Measurements from ENCODE around the gene BASP1.
"Not testable (repeated sequence)": the region's sequence is repeated elsewhere in the genome, so short reads cannot be mapped to it uniquely, and the experiment has no call there.

The BASP1 gene

GRCh38 chr5:17223367-17224185 is 6.1 kb downstream of the BASP1 start:
- DNase-seq (ENCODE audit: low spot score), result no peak

GRCh38 chr5:17224858-17225511 is 7.6 kb downstream of the BASP1 start:
- DNase-seq (ENCODE audit: low spot score), result no peak

GRCh38 chr5:17225520-17225919 is 8.1 kb downstream of the BASP1 start:
- no peak for DNase-seq (ENCODE audit: low spot score)

- no peak for DNase-seq (ENCODE audit: low spot score)
Measured at GRCh38 chr5:17227868-17228267, 10.4 kb downstream of the BASP1 start.

GRCh38 chr5:17228821-17229291 is 11.4 kb downstream of the BASP1 start:
- DNase-seq (ENCODE audit: low spot score), result no peak

GRCh38 chr5:17229313-17229712 is 11.9 kb downstream of the BASP1 start:
- no peak for DNase-seq (ENCODE audit: low spot score)

- DNase-seq (ENCODE audit: low spot score), result no peak
Measured at GRCh38 chr5:17230191-17230590, 12.8 kb downstream of the BASP1 start.

GRCh38 chr5:17230808-17231525 is 13.5 kb downstream of the BASP1 start:
- DNase-seq (ENCODE audit: low spot score), result no peak

- DNase-seq (ENCODE audit: low spot score), result no peak
Measured at GRCh38 chr5:17232405-17232804, 15.0 kb downstream of the BASP1 start.

- DNase-seq (ENCODE audit: low spot score), result no peak
Measured at GRCh38 chr5:17233488-17233887, 16.1 kb downstream of the BASP1 start.

GRCh38 chr5:17234374-17234773 is 16.9 kb downstream of the BASP1 start:
- DNase-seq (ENCODE audit: low spot score), result no peak

- no peak for DNase-seq (ENCODE audit: low spot score)
Measured at GRCh38 chr5:17235731-17236330, 18.4 kb downstream of the BASP1 start.

- DNase-seq (ENCODE audit: low spot score), result no peak
Measured at GRCh38 chr5:17238521-17239041, 21.1 kb downstream of the BASP1 start.

GRCh38 chr5:17239953-17240352 is 22.5 kb downstream of the BASP1 start:
- no peak for DNase-seq (ENCODE audit: low spot score)

GRCh38 chr5:17240487-17240886 is 23.1 kb downstream of the BASP1 start:
- DNase-seq (ENCODE audit: low spot score), result no peak

- DNase-seq (ENCODE audit: low spot score), result no peak
Measured at GRCh38 chr5:17241635-17242034, 24.2 kb downstream of the BASP1 start.

GRCh38 chr5:17243287-17244063 is 26.0 kb downstream of the BASP1 start:
- no peak for DNase-seq (ENCODE audit: low spot score)

- DNase-seq (ENCODE audit: low spot score), result no peak
Measured at GRCh38 chr5:17249029-17249634, 31.7 kb downstream of the BASP1 start.

- not testable (repeated sequence) for DNase-seq (ENCODE audit: low spot score)
Measured at GRCh38 chr5:17249841-17250240, 32.4 kb downstream of the BASP1 start.

- DNase-seq (ENCODE audit: low spot score), result no peak
Measured at GRCh38 chr5:17252543-17252942, 35.1 kb downstream of the BASP1 start.

GRCh38 chr5:17255471-17256021 is 38.1 kb downstream of the BASP1 start:
- DNase-seq (ENCODE audit: low spot score), result no peak
